ENCODE measurements around the gene CEP192.
"Not testable (repeated sequence)": the region's sequence is repeated elsewhere in the genome, so short reads cannot be mapped to it uniquely, and the experiment has no call there.

Gene CEP192

GRCh38 chr18:12995424-12995823, 4.3 kb downstream of the CEP192 start:
- no peak for DNase-seq

- no peak for DNase-seq
Measured at GRCh38 chr18:12995952-12996477, 4.9 kb downstream of the CEP192 start.

- no peak for DNase-seq
Measured at GRCh38 chr18:12996661-12997292, 5.6 kb downstream of the CEP192 start.

GRCh38 chr18:12997330-12997729, 6.2 kb downstream of the CEP192 start:
- DNase-seq = not testable (repeated sequence)

GRCh38 chr18:12998332-12999060, 7.3 kb downstream of the CEP192 start:
- no peak for DNase-seq

- peak; percentile 5 for DNase-seq
Measured at GRCh38 chr18:13003466-13003896, 12.3 kb downstream of the CEP192 start.

GRCh38 chr18:13004396-13004795, 13.2 kb downstream of the CEP192 start:
- DNase-seq = no peak

- DNase-seq = no peak
Measured at GRCh38 chr18:13005289-13005688, 14.1 kb downstream of the CEP192 start.

GRCh38 chr18:13006531-13007247, 15.5 kb downstream of the CEP192 start:
- DNase-seq = no peak

- DNase-seq = no peak
Measured at GRCh38 chr18:13007248-13007560, 16.0 kb downstream of the CEP192 start.

GRCh38 chr18:13011719-13012118, 20.6 kb downstream of the CEP192 start:
- no peak for DNase-seq

GRCh38 chr18:13014232-13014631, 23.1 kb downstream of the CEP192 start:
- DNase-seq = no peak

- no peak for DNase-seq
Measured at GRCh38 chr18:13014818-13015217, 23.7 kb downstream of the CEP192 start.

- no peak for DNase-seq
Measured at GRCh38 chr18:13017247-13017875, 26.2 kb downstream of the CEP192 start.

GRCh38 chr18:13018374-13018773, 27.2 kb downstream of the CEP192 start:
- DNase-seq = no peak

GRCh38 chr18:13019301-13019700, 28.1 kb downstream of the CEP192 start:
- no peak for DNase-seq

GRCh38 chr18:13022644-13023043, 31.5 kb downstream of the CEP192 start:
- DNase-seq = no peak

- DNase-seq = no peak
Measured at GRCh38 chr18:13025233-13025632, 34.1 kb downstream of the CEP192 start.

GRCh38 chr18:13026583-13027270, 35.6 kb downstream of the CEP192 start:
- DNase-seq = no peak

GRCh38 chr18:13028869-13029268, 37.7 kb downstream of the CEP192 start:
- DNase-seq = no peak

- DNase-seq = no peak
Measured at GRCh38 chr18:13032173-13032572, 41.0 kb downstream of the CEP192 start.

GRCh38 chr18:13035249-13035914, 44.2 kb downstream of the CEP192 start:
- no peak for DNase-seq
